Transverse colon (tissue), 4 donors: ENCODE data around the gene RFLNA. TPM values are rescaled to one million over a fixed set of nuclear protein-coding genes. Genes with fewer than 3 reads are reported as not detected.

Source experiments
- DNase-seq: peaks from one replicate; pipeline ENCODE4 v3.0.0-alpha.2; 2019
- H3K27ac ChIP-seq, 4 donors: fragments of 200-600 bp; sonication (generic); 2 replicates each; pipeline ENCODE4 v1.5.1; 2016 to 2018; ENCODE audit warnings: inconsistent platforms in 4 of 4
- H3K27me3 ChIP-seq: fragments of 200-600 bp; sonication (generic); 2 replicates; pipeline ENCODE4 v1.5.1; 2017; ENCODE audit warnings: inconsistent platforms
- H3K36me3 ChIP-seq, 4 donors: fragments of 200-600 bp; sonication (generic); 2 replicates each; pipeline ENCODE4 v1.5.1; 2017 to 2019; ENCODE audit warnings: inconsistent platforms in 4 of 4
- H3K4me1 ChIP-seq, 4 donors: fragments of 200-600 bp; sonication (generic); 2 replicates each; pipeline ENCODE4 v1.5.1; 2017 to 2020; ENCODE audit warnings: inconsistent platforms in 4 of 4
- H3K4me3 ChIP-seq, 4 donors: fragments of 200-600 bp; sonication (generic); 1 replicate in 1 of 4; 2 replicates in 3 of 4; pipeline versions ENCODE4 v1.5.1 to v1.6.1; 2017 to 2019; ENCODE audit warnings: inconsistent platforms in 4 of 4
- H3K9me3 ChIP-seq, 2 donors: fragments of 200-600 bp; sonication (generic); 2 replicates each; pipeline ENCODE4 v1.5.1; 2017 to 2019; ENCODE audit warnings: inconsistent platforms in 2 of 2
- EP300 ChIP-seq: sonication (generic); formaldehyde crosslinking; IDR thresholded peaks from one replicate; pipeline ENCODE4 v1.6.1; 2017; ENCODE audit warnings: antibody characterized with exemption, low read depth
- POLR2A ChIP-seq: fragments of 450-650 bp; IDR thresholded peaks from one replicate; pipeline ENCODE4 v1.6.1; 2016; ENCODE audit warnings: antibody characterized with exemption, mild to moderate bottlenecking, moderate library complexity
- POLR2AphosphoS5 ChIP-seq, 3 donors: sonication (generic); formaldehyde crosslinking; IDR thresholded peaks; one replicate each; pipeline ENCODE4 v1.6.1; 2016; ENCODE audit warnings: antibody characterized with exemption in 3 of 3
- WGBS, 2 donors: methylation state at CpG; one replicate each; pipeline ENCODE4 v1.1.5; 2018; ENCODE audit warnings: low coverage in 1 of 2; 5-methylcytosine and 5-hydroxymethylcytosine counted together
- in situ Hi-C, 4 donors: fragments of 200-750 bp; cut with MboI; loops; one replicate each; pipeline versions ENCODE4 v1.15.0 to v1.15.1; 2017; ENCODE audit warnings: low sequenced_read_pairs in 3 of 4, low pct_ligation_motif_present in 1 of 4, low pct_unique_long_range_greater_than_20kb in 1 of 4
- intact Hi-C: fragments of 100-400 bp; cut with DNase I; formaldehyde crosslinking; loops from one replicate; pipeline ENCODE4 v1.15.1; 2023; ENCODE audit warnings: low total_unique reads
- total RNA-seq, 4 donors: library from RNA; depleted of rRNA; stranded (reverse); fragments of >200 nt; gene quantifications; one replicate each; pipeline ENCODE4 v1.1.0, GENCODE V29; 2016
- TF ChIP-seq, protein P1 (sequence below), 5 experiments: fragments of 200-600 bp in 3 of 5; fragments of 450-650 bp in 2 of 5; sonication (generic) in 3 of 5; IDR thresholded peaks; 1 replicate in 2 of 5; 2 replicates in 3 of 5; pipeline ENCODE4 v1.5.1; 2016 to 2017; ENCODE audit warnings: antibody characterized with exemption in 5 of 5, inconsistent platforms in 3 of 5, mild to moderate bottlenecking in 2 of 5, moderate library complexity in 1 of 5

Gene RFLNA
- total RNA-seq, 4 donors from 2014 or later: 19.1 to 53.8 (median 30.7) TPM

DNA sequence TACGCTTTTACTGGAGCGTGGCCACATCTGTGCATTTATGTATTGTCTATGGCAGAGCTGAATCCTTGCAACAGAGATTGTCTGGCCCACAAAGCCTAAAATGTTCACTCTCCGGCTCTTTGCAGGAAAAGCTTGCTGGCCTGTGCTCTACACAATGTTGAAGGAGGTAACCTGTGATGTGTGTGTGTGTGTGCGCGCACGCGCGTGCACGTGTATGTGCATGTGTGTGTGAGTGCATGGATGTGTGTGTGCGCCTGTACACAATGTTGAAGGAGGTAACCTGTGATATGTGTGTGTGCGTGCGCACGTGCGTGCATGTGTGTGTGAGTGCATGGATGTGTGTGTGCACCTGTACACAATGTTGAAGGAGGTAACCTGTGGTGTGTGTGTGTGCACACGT lies 62.7 kb downstream of the RFLNA start:
- Histone ChIP-seq H3K4me1 (peaks cover 21 to 35% (median 30%) of the 10 kb centered on the region in 4 donors), H3K9me3 (no peaks in the 10 kb centered on the region), H3K27ac (no peak overlapping the region), H3K27me3 (no peaks in the 10 kb centered on the region), H3K36me3 (peaks cover 0 to 29% (median 6%) of the 10 kb centered on the region in 4 donors), H3K4me3 (no peak overlapping the region)
- in situ Hi-C loops: loop anchor here in 1 of 4 donors (25.0 kb wide), 1 partner anchor 405 kb away; no protein-coding TSS in a partner anchor
- DNase-seq: no peak
- intact Hi-C loops: loop anchor here (10.0 kb wide), 1 partner anchor 407 kb away; no protein-coding TSS in a partner anchor
- whole genome bisulfite sequencing, 2 donors: 93 to 95% methylated on average over 12 to 15 of the region's 15 CpGs
- TF ChIP-seq EP300 (no peak), POLR2A (no peak), POLR2AphosphoS5 (IDR thresholded peaks at IDR 0.05) (no peak)
- TF ChIP-seq, protein P1, sequence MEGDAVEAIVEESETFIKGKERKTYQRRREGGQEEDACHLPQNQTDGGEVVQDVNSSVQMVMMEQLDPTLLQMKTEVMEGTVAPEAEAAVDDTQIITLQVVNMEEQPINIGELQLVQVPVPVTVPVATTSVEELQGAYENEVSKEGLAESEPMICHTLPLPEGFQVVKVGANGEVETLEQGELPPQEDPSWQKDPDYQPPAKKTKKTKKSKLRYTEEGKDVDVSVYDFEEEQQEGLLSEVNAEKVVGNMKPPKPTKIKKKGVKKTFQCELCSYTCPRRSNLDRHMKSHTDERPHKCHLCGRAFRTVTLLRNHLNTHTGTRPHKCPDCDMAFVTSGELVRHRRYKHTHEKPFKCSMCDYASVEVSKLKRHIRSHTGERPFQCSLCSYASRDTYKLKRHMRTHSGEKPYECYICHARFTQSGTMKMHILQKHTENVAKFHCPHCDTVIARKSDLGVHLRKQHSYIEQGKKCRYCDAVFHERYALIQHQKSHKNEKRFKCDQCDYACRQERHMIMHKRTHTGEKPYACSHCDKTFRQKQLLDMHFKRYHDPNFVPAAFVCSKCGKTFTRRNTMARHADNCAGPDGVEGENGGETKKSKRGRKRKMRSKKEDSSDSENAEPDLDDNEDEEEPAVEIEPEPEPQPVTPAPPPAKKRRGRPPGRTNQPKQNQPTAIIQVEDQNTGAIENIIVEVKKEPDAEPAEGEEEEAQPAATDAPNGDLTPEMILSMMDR (IDR thresholded peaks at IDR 0.05): no peak

DNA sequence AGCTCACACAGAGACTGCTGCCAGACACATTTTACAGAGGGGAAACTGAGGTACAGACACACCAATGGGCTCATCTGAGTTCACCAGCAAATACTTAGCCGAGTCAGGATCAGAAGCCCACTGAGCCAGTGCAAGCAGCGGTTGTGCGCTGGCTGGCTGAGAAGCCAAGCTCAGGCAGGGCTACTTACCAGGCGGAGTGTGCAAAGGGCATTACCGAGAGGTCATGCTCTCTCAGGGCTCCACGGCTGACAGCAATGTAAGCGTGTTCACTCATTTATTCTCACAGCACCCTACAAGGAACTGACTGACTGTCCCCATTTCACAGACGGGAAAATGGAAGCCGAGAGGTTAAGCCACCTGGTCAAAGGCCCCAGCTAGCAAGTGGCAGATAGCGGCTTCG lies 63.7 kb downstream of the RFLNA start:
- Histone ChIP-seq H3K27ac (peak overlapping the region in 1 of 4 donors; percentile 82), H3K4me1 (peaks cover 15 to 26% (median 20%) of the 10 kb centered on the region in 4 donors), H3K27me3 (no peaks in the 10 kb centered on the region), H3K4me3 (no peak overlapping the region), H3K36me3 (peaks cover 0 to 29% (median 6%) of the 10 kb centered on the region in 4 donors), H3K9me3 (no peaks in the 10 kb centered on the region)
- TF ChIP-seq, protein P1 (IDR thresholded peaks at IDR 0.05): no peak
- TF ChIP-seq POLR2A (no peak), POLR2AphosphoS5 (IDR thresholded peaks at IDR 0.05) (no peak), EP300 (no peak)
- intact Hi-C loops: loop anchor here (10.0 kb wide), 1 partner anchor 406 kb away; no protein-coding TSS in a partner anchor
- DNase-seq: no peak
- in situ Hi-C loops: loop anchor here in 1 of 4 donors (25.0 kb wide), 1 partner anchor 404 kb away; no protein-coding TSS in a partner anchor
- WGBS, 2 donors: 93 to 94% methylated on average over 4 to 10 of the region's 11 CpGs

DNA sequence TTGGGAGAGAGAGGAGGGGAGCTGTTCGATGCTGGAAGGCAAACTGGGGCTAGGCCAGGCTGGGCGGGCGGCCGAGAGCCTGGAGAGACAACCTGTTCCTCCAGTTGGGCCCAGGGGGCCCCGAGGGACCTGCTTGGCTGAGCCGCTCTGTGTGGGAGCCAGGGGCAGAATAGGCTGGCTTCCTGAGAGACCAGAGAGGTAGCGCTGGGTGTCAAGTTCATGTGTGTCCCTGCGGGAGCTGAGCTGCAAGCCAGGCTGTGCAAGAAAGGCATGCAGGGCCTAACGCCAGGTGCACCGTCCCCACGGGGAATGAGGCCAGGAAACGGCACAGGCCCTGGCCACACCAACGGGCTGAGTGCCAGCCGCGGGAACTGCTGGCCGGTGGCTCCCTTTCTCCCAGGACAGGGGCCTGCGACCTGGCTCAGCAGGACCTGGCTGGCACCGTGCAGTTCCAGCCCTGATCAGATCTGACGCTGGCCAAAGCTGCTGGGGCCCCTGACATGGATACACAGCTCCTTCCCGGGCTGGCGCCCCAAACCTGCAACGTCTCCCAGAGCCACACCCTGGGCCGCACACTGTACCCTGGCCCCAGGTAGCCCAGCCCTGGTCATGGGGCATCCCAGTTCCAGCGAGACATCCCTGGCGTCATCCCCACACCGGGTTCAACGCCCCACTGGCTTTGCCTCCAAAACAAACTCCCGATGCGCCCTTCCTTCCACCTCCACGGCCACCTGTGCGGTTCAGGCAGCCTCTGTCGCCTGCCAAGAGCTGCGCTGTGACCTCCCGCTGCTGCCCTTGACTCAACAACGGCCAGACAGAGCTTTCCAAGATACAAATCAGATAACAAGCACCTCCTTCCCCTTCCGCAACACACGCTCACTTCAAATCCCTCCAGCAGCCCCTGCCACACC lies 65.0 kb downstream of the RFLNA start:
- Histone ChIP-seq H3K4me3 (no peak overlapping the region), H3K36me3 (peaks cover 0 to 21% (median 6%) of the 10 kb centered on the region in 4 donors), H3K9me3 (no peaks in the 10 kb centered on the region), H3K4me1 (peaks cover 15 to 26% (median 20%) of the 10 kb centered on the region in 4 donors), H3K27me3 (no peaks in the 10 kb centered on the region), H3K27ac (peak overlapping the region; percentile 55 to 82 (median 76))
- in situ Hi-C loops: loop anchor here in 1 of 4 donors (25.0 kb wide), 1 partner anchor 402 kb away; no protein-coding TSS in a partner anchor
- peak; percentile 78 for DNase-seq
- intact Hi-C loops: loop anchor here (1.0 to 10.0 kb wide), 3 partner anchors 39 to 405 kb away; no protein-coding TSS in a partner anchor
- WGBS, 2 donors: 40 to 41% methylated on average over 2 to 36 of the region's 37 CpGs
- TF ChIP-seq POLR2A (no peak), POLR2AphosphoS5 (IDR thresholded peaks at IDR 0.05) (no peak)
- TF ChIP-seq, protein P1 (IDR thresholded peaks at IDR 0.05): no peak
